Fibroblast of pulmonary artery (primary cell): ENCODE data around the gene GGT7.

Experiments
- DNase-seq: peaks from one replicate; pipeline ENCODE4 v3.0.0-alpha.2; 2010; ENCODE audit warnings: low read depth
- H3K4me3 ChIP-seq: replicated peaks from 2 replicates; pipeline ENCODE4 v1.5.1; 2011; ENCODE audit warnings: low read depth, mild to moderate bottlenecking, control low read depth, low read length, moderate library complexity
- TF ChIP-seq, protein P1 (sequence below): IDR thresholded peaks from 2 replicates; pipeline ENCODE4 v1.5.1; 2011; ENCODE audit warnings: mild to moderate bottlenecking, control low read depth, low read length, inconsistent platforms; ENCODE audit errors: missing control alignments

The GGT7 gene

GRCh38 chr20:34861386-34862084 is 11.1 kb downstream of the GGT7 start:
- no peak for DNase-seq
- TF ChIP-seq, protein P1, sequence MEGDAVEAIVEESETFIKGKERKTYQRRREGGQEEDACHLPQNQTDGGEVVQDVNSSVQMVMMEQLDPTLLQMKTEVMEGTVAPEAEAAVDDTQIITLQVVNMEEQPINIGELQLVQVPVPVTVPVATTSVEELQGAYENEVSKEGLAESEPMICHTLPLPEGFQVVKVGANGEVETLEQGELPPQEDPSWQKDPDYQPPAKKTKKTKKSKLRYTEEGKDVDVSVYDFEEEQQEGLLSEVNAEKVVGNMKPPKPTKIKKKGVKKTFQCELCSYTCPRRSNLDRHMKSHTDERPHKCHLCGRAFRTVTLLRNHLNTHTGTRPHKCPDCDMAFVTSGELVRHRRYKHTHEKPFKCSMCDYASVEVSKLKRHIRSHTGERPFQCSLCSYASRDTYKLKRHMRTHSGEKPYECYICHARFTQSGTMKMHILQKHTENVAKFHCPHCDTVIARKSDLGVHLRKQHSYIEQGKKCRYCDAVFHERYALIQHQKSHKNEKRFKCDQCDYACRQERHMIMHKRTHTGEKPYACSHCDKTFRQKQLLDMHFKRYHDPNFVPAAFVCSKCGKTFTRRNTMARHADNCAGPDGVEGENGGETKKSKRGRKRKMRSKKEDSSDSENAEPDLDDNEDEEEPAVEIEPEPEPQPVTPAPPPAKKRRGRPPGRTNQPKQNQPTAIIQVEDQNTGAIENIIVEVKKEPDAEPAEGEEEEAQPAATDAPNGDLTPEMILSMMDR = no peak
- no peak overlapping the region for H3K4me3 ChIP-seq

DNA sequence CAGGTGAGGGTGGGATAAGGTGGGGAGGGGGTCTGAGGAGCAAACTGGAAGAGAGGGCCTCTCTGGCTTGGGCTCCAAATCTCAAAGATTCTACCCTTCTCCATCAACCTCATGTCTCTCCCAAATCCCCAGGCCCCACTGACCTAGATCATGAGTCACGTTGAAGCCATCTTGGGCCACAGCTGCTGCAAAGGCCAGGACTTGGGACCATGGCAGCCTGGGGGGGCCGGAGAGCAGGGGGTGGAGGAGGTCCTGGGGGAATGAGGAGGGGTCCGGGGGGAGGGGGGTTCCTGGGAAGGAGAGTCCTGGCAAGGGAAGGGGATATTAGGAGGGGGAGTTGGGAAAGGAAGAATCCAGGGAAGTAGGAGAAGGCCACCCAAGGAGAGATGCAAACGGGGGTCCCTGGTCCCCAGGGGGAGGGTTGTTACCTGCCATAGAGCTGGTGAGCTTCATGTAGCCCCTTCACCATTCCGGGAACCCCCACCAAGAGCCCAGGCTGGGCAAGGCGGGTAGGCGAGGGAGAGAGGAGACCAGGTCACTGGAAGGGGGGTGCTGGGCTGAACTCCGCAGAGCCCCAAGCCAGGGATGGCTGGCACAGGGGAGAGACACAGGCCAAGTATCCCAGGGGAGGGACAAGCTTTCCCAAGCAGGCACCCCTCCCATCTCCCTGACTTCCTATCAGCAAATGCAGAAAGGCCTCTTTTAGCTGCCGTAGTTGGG is 12.7 kb downstream of the GGT7 start:
- DNase-seq = no peak
- TF ChIP-seq, protein P1 = no peak
- no peak overlapping the region for H3K4me3 ChIP-seq

GRCh38 chr20:34859367-34859766 is 13.3 kb downstream of the GGT7 start:
- no peak overlapping the region for H3K4me3 ChIP-seq
- no peak for DNase-seq
- TF ChIP-seq, protein P1 = no peak

- H3K4me3 ChIP-seq = no peak overlapping the region
- TF ChIP-seq, protein P1 = no peak
- no peak for DNase-seq
Observed at GRCh38 chr20:34852298-34852697, 20.4 kb downstream of the GGT7 start.

DNA sequence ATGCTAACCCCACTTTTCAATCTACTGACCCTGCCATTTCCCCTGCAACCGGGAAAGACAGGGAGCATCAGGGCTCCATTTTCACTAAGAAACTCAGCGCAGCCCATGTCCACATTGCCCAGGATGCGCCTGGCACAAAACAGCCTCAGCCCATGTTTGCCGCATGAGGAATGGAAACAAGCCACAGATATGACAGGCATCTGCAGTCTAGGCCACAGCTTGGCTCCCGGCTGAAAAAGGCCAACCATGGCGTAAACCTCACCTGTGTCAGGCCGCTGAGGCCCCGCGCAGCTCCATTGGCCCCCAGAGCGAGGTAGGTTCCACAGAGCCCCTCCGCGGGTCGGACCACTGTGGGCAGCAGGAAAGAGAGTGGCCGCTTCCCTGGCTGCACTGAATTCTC is 21.7 kb downstream of the GGT7 start:
- no peak overlapping the region for H3K4me3 ChIP-seq
- TF ChIP-seq, protein P1 = no peak
- no peak for DNase-seq

DNA sequence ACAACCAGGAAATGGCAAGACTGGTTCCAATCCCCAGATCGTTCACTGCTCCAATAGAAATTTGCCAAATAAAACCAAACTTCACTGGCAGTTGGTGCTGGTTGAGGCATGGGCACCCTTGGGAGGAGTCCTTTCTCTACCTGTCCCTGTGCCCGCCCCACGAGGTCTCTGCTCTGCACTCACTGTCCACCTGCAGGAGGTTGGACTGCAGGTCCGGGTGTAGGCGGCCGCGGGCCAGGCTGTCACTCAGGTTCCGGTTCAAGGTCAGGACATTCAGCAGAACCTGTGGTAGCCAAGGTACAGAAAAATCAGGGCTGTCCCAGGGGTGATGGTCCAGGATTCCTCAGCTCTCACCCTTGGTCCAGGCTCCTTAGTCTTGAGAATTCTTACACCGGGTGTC is 22.9 kb downstream of the GGT7 start:
- no peak overlapping the region for H3K4me3 ChIP-seq
- TF ChIP-seq, protein P1 = no peak
- DNase-seq = no peak
